NB4 (cell line): Measurements from ENCODE around the gene BTG4.

ENCODE experiments used
- CTCF ChIP-seq: IDR thresholded peaks from one replicate; pipeline ENCODE4 v1.5.1; 2012; ENCODE audit warnings: low read depth, low read length
- MAX ChIP-seq: IDR thresholded peaks from 2 replicates; pipeline ENCODE4 v1.6.1; 2011; ENCODE audit warnings: low read depth, low read length
- MYC ChIP-seq: IDR thresholded peaks from 2 replicates; pipeline ENCODE4 v1.6.1; 2011; ENCODE audit warnings: low read depth, low read length
- POLR2A ChIP-seq: IDR thresholded peaks from 2 replicates; pipeline ENCODE4 v1.6.1; 2011; ENCODE audit warnings: mild to moderate bottlenecking; ENCODE audit not compliant: insufficient read length; ENCODE audit errors: extremely low read depth

- TF ChIP-seq CTCF, result no peak
- TF ChIP-seq POLR2A, result no peak
- no peak for TF ChIP-seq MAX
- TF ChIP-seq MYC, result no peak
Observed at GRCh38 chr11:111548525-111548924, 36.3 kb upstream of the BTG4 start.
